WTC11 (cell line): ENCODE data around the gene ZNF74. TPM values are rescaled to one million over a fixed set of nuclear protein-coding genes. Genes with fewer than 3 reads are reported as not detected.

ENCODE experiments used
- ATAC-seq: fragments of 200-7000 bp; cut with Tn5 transposase; 2 replicates; pipeline ENCODE4 v1.10.0; 2021; ENCODE audit warnings: mild to moderate bottlenecking, moderate library complexity
- Bru-seq: library from RNA; stranded (reverse); fragments of 400-500 nt; gene quantifications from one replicate; lab custom pipeline; 2021; lab: Mats Ljungman, UMichigan
- CTCF ChIA-PET: fragments of 300-600 bp; sonication (Branson Sonifier 250); formaldehyde crosslinking; loops from one replicate; lab custom pipeline; 2021; ENCODE audit warnings: antibody characterized with exemption; lab: Charles Lee
- POLR2A ChIA-PET: fragments of 350-600 bp; sonication (Branson Sonifier 250); formaldehyde crosslinking; loops from one replicate; lab custom pipeline; 2021; ENCODE audit warnings: antibody characterized with exemption; lab: Charles Lee
- DNase-seq: peaks from one replicate; pipeline ENCODE4 v3.0.0; 2021; ENCODE audit warnings: low spot score
- H3K27ac Mint-ChIP-seq: 2 replicates; pipeline ENCODE4 v1.8.0; 2021; ENCODE audit warnings: mixed read lengths
- H3K27me3 Mint-ChIP-seq: 2 replicates; pipeline ENCODE4 v1.8.0; 2021; ENCODE audit warnings: low read depth, mild to moderate bottlenecking, moderate library complexity, mixed read lengths
- H3K36me3 Mint-ChIP-seq: 2 replicates; pipeline ENCODE4 v1.8.0; 2021; ENCODE audit warnings: mixed read lengths
- H3K4me1 Mint-ChIP-seq: 2 replicates; pipeline ENCODE4 v1.8.0; 2022; ENCODE audit warnings: mixed read lengths
- H3K4me3 Mint-ChIP-seq: 2 replicates; pipeline ENCODE4 v1.8.0; 2021; ENCODE audit warnings: mild to moderate bottlenecking, moderate library complexity, mixed read lengths
- H3K9me3 Mint-ChIP-seq: 2 replicates; pipeline ENCODE4 v1.8.0; 2021; ENCODE audit warnings: mixed read lengths
- ATF1 ChIP-seq: sonication (generic); formaldehyde crosslinking; IDR thresholded peaks from 2 replicates; pipeline ENCODE4 v1.8.1; 2023; ENCODE audit warnings: mild to moderate bottlenecking, moderate library complexity, missing genetic modification reagents
- ATF2 ChIP-seq: sonication (generic); formaldehyde crosslinking; IDR thresholded peaks from 2 replicates; pipeline ENCODE4 v1.8.1; 2022; ENCODE audit warnings: low read depth, missing genetic modification reagents, borderline replicate concordance
- ATF3 ChIP-seq: sonication (generic); formaldehyde crosslinking; conservative IDR thresholded peaks from 2 replicates; pipeline ENCODE4 v1.8.1; 2022; ENCODE audit warnings: mild to moderate bottlenecking, missing genetic modification reagents
- CTCF ChIP-seq: fragments of 200-600 bp; IDR thresholded peaks from 2 replicates; pipeline ENCODE4 v1.8.0; 2022; ENCODE audit warnings: antibody characterized with exemption
- ELF4 ChIP-seq: sonication (generic); formaldehyde crosslinking; IDR thresholded peaks from 2 replicates; pipeline ENCODE4 v1.8.1; 2022; ENCODE audit warnings: low read depth, mild to moderate bottlenecking, moderate library complexity, missing genetic modification reagents
- EMX1 ChIP-seq: fragments of 250-450 bp; sonication (Bioruptor Pico); IDR thresholded peaks from 2 replicates; pipeline ENCODE4 v1.8.0; 2021; ENCODE audit warnings: mild to moderate bottlenecking
- ETV6 ChIP-seq: sonication (generic); formaldehyde crosslinking; IDR thresholded peaks from 2 replicates; pipeline ENCODE4 v1.8.1; 2022; ENCODE audit warnings: mild to moderate bottlenecking, missing genetic modification reagents
- FOXJ3 ChIP-seq: sonication (generic); formaldehyde crosslinking; IDR thresholded peaks from 2 replicates; pipeline ENCODE4 v1.9.0; 2021; ENCODE audit warnings: missing genetic modification reagents, mild to moderate bottlenecking, borderline replicate concordance
- FOXP4 ChIP-seq: sonication (generic); formaldehyde crosslinking; IDR thresholded peaks from 2 replicates; pipeline ENCODE4 v1.8.0; 2022; ENCODE audit warnings: mild to moderate bottlenecking, missing genetic modification reagents
- GTF2I ChIP-seq: fragments of 250-450 bp; sonication (Bioruptor Pico); conservative IDR thresholded peaks from 2 replicates; pipeline ENCODE4 v1.4.0; 2021; ENCODE audit warnings: mild to moderate bottlenecking
- HMGA2 ChIP-seq: fragments of 250-450 bp; sonication (Bioruptor Pico); IDR thresholded peaks from 2 replicates; pipeline ENCODE4 v1.4.0; 2021; ENCODE audit warnings: mild to moderate bottlenecking, moderate library complexity
- JAZF1 ChIP-seq: fragments of 250-450 bp; sonication (Bioruptor Pico); IDR thresholded peaks from 2 replicates; pipeline ENCODE4 v1.9.0; 2021; ENCODE audit warnings: moderate library complexity, mild to moderate bottlenecking, inconsistent platforms
- JUN ChIP-seq: sonication (generic); formaldehyde crosslinking; IDR thresholded peaks from 2 replicates; pipeline ENCODE4 v1.8.0; 2023; ENCODE audit warnings: mild to moderate bottlenecking, missing genetic modification reagents
- MLX ChIP-seq: sonication (generic); formaldehyde crosslinking; IDR thresholded peaks from 2 replicates; pipeline ENCODE4 v1.8.1; 2023; ENCODE audit warnings: mild to moderate bottlenecking, missing genetic modification reagents, moderate library complexity
- MYBL2 ChIP-seq: sonication (generic); formaldehyde crosslinking; IDR thresholded peaks from 2 replicates; pipeline ENCODE4 v1.8.1; 2023; ENCODE audit warnings: mild to moderate bottlenecking, moderate library complexity, missing genetic modification reagents
- NFYB ChIP-seq: sonication (generic); formaldehyde crosslinking; conservative IDR thresholded peaks from 2 replicates; pipeline ENCODE4 v1.8.0; 2022; ENCODE audit warnings: low read depth, missing genetic modification reagents
- RORB ChIP-seq: fragments of 250-450 bp; sonication (Bioruptor Pico); IDR thresholded peaks from 2 replicates; pipeline ENCODE4 v1.9.0; 2021; ENCODE audit warnings: mild to moderate bottlenecking
- SMAD3 ChIP-seq: sonication (generic); formaldehyde crosslinking; IDR thresholded peaks from 2 replicates; pipeline ENCODE4 v1.8.0; 2022; ENCODE audit warnings: missing genetic modification reagents, mild to moderate bottlenecking, borderline replicate concordance
- SMAD4 ChIP-seq: sonication (generic); formaldehyde crosslinking; IDR thresholded peaks from 2 replicates; pipeline ENCODE4 v1.8.0; 2022; ENCODE audit warnings: mild to moderate bottlenecking, missing genetic modification reagents
- TEAD4 ChIP-seq: sonication (generic); formaldehyde crosslinking; IDR thresholded peaks from 2 replicates; pipeline ENCODE4 v1.8.0; 2022; ENCODE audit warnings: mild to moderate bottlenecking, missing genetic modification reagents
- TP53 ChIP-seq: sonication (generic); formaldehyde crosslinking; IDR thresholded peaks from 2 replicates; pipeline ENCODE4 v1.8.1; 2023; ENCODE audit warnings: mild to moderate bottlenecking, missing genetic modification reagents
- USF2 ChIP-seq: sonication (generic); formaldehyde crosslinking; IDR thresholded peaks from 2 replicates; pipeline ENCODE4 v1.8.1; 2023; ENCODE audit warnings: mild to moderate bottlenecking, missing genetic modification reagents, moderate library complexity
- ZBTB43 ChIP-seq: sonication (generic); formaldehyde crosslinking; IDR thresholded peaks from 2 replicates; pipeline ENCODE4 v1.8.1; 2023; ENCODE audit warnings: mild to moderate bottlenecking, missing genetic modification reagents
- ZMAT4 ChIP-seq: fragments of 250-450 bp; sonication (Bioruptor Pico); IDR thresholded peaks from 2 replicates; pipeline ENCODE4 v1.9.0; 2021; ENCODE audit warnings: mild to moderate bottlenecking
- ZNF219 ChIP-seq: sonication (generic); formaldehyde crosslinking; IDR thresholded peaks from 2 replicates; pipeline ENCODE4 v1.8.0; 2023; ENCODE audit warnings: missing genetic modification reagents, mild to moderate bottlenecking, borderline replicate concordance
- ZNF232 ChIP-seq: sonication (generic); formaldehyde crosslinking; IDR thresholded peaks from 2 replicates; pipeline ENCODE4 v1.8.0; 2022; ENCODE audit warnings: mild to moderate bottlenecking, missing genetic modification reagents
- ZNF263 ChIP-seq: sonication (generic); formaldehyde crosslinking; IDR thresholded peaks from 2 replicates; pipeline ENCODE4 v1.8.1; 2022; ENCODE audit warnings: low read depth, mild to moderate bottlenecking, moderate library complexity, missing genetic modification reagents
- long read RNA-seq, 3 experiments: library from RNA in 1 of 3; library from capped mRNA in 1 of 3; library from polyadenylated mRNA in 1 of 3; unstranded in 2 of 3; stranded (forward) in 1 of 3; transcript quantifications; one replicate each; pipeline ENCODE4 v2.0.0, GENCODE V29; 2021
- total RNA-seq: library from RNA; stranded (reverse); gene quantifications from 3 replicates; pipeline ENCODE4 v1.2.3, GENCODE V29; 2021

The ZNF74 gene
- 56.5 to 62.8 TPM (median 61.7 TPM) in 3 replicates for total RNA-seq
- Bru-seq, nascent RNA: percentile 81 among the genes with signal in this experiment
- long read RNA-seq, experiment 1, transcript ZNF74-203 (4 exons, 2,789 nt): minor isoform, 41 of 208 reads
- long read RNA-seq, experiment 1, transcript ZNF74-202 (5 exons, 3,159 nt): major isoform, 102 of 208 reads
- long read RNA-seq, experiment 1, partial matches to known transcripts: 36 of 208 reads
- long read RNA-seq, experiment 1, other reads (novel, unspliced or antisense): 17 of 208 reads
- long read RNA-seq, experiment 2, transcript ZNF74-202 (5 exons, 3,159 nt): major isoform, 22 of 67 reads
- long read RNA-seq, experiment 2, transcript ZNF74-203 (4 exons, 2,789 nt): minor isoform, 10 of 67 reads
- long read RNA-seq, experiment 2, partial matches to known transcripts: 7 of 67 reads
- long read RNA-seq, experiment 2, other reads (novel, unspliced or antisense): 26 of 67 reads
- long read RNA-seq, experiment 3, partial matches to known transcripts: 0 of 5 reads
- long read RNA-seq, experiment 3, other reads (novel, unspliced or antisense): 2 of 5 reads

GRCh38 chr22:20393705-20394476 is at the start of gene ZNF74:
ZNF74 (plus strand) TSS chr22:20394151; CDS start chr22:20394629, 478 bp downstream.
- Mint-ChIP-seq H3K9me3 (peaks cover 5% of the 10 kb centered on the region), H3K36me3 (peaks cover 17% of the 10 kb centered on the region), H3K27me3 (no peaks in the 10 kb centered on the region; the same call in none of the 2 replicates), H3K4me1 (peaks cover 36% of the 10 kb centered on the region), H3K4me3 (peak within 1 kb of the TSS; percentile 87), H3K27ac (peak within 1 kb of the TSS; percentile 94)
- peak; percentile 95 for ATAC-seq
- ChIA-PET POLR2A (interaction anchor here (0.5 to 1.4 kb wide), 2 partner anchors 74 to 243 kb away, joined by 3 to 4 read pairs; partner anchors contain the start of gene DGCR6L), CTCF (interaction anchor here (1.0 to 4.5 kb wide), 7 partner anchors 24 to 212 kb away, joined by 3 to 30 read pairs (median 6); partner anchors contain the start of gene DGCR6L)
- DNase-seq: peak; percentile 91
- TF ChIP-seq RORB (CRISPR knock-in tag): no peak
- TF ChIP-seq JAZF1: no peak
- peak; percentile 63; the same call in 1 of the 2 replicates for TF ChIP-seq SMAD4
- no peak for TF ChIP-seq ZNF263 (CRISPR knock-in tag)
- 0 out of 2 replicates have a peak, but pooled peaks have one; percentile 20 for TF ChIP-seq MYBL2 (CRISPR knock-in tag)
- TF ChIP-seq ZMAT4: no peak
- no peak for TF ChIP-seq HMGA2 (CRISPR knock-in tag)
- TF ChIP-seq GTF2I (CRISPR knock-in tag): no peak
- no peak for TF ChIP-seq FOXJ3 (CRISPR knock-in tag)
- TF ChIP-seq NFYB: no peak
- TF ChIP-seq ATF1: no peak
- no peak for TF ChIP-seq USF2 (CRISPR knock-in tag)
- 0 out of 2 replicates have a peak, but pooled peaks have one; percentile 70 for TF ChIP-seq ZNF232 (CRISPR knock-in tag)
- peak; percentile 44; the same call in 1 of the 2 replicates for TF ChIP-seq TEAD4 (CRISPR knock-in tag)
- TF ChIP-seq EMX1 (CRISPR knock-in tag): no peak
- TF ChIP-seq TP53 (CRISPR knock-in tag): no peak
- 0 out of 2 replicates have a peak, but pooled peaks have one; percentile 49 for TF ChIP-seq FOXP4
- no peak for TF ChIP-seq CTCF
- peak; percentile 75; the same call in 1 of the 2 replicates for TF ChIP-seq ZNF219 (CRISPR knock-in tag)
- peak; percentile 34; the same call in 1 of the 2 replicates for TF ChIP-seq JUN (CRISPR knock-in tag)
- TF ChIP-seq ATF2 (CRISPR knock-in tag): no peak
- TF ChIP-seq ETV6 (CRISPR knock-in tag): 0 out of 2 replicates have a peak, but pooled peaks have one; percentile 56
- TF ChIP-seq SMAD3: no peak
- no peak for TF ChIP-seq ELF4 (CRISPR knock-in tag)
- no peak for TF ChIP-seq ATF3 (CRISPR knock-in tag)
- TF ChIP-seq ZBTB43 (CRISPR knock-in tag): no peak
- TF ChIP-seq MLX (CRISPR knock-in tag): no peak
